Naive B cell (primary cell): ENCODE measurements around the gene LONP1. TPM values are rescaled to one million over a fixed set of nuclear protein-coding genes. Genes with fewer than 3 reads are reported as not detected.
A peak's percentile ranks its signal among the peaks of the same experiment; 100 is the strongest.
"Not testable (repeated sequence)": the region's sequence is repeated elsewhere in the genome, so short reads cannot be mapped to it uniquely, and the experiment has no call there.

Experiments used
- ATAC-seq, 2 donors: fragments of 150-1000 bp; cut with Tn5 transposase; 2 replicates each; pipeline ENCODE4 v1.10.0; 2021; ENCODE audit warnings: low read depth in 2 of 2, mild to moderate bottlenecking in 2 of 2, moderate library complexity in 2 of 2
- DNase-seq: peaks from one replicate; pipeline ENCODE4 v3.0.0; 2022
- H3K27ac Mint-ChIP-seq, 6 donors: one replicate each; pipeline ENCODE4 v1.8.0; 2020 to 2022; ENCODE audit warnings: mild to moderate bottlenecking in 6 of 6, mixed read lengths in 6 of 6, moderate library complexity in 5 of 6, inconsistent platforms in 2 of 6
- H3K27me3 Mint-ChIP-seq, 3 donors: one replicate each; pipeline ENCODE4 v1.8.0; 2021 to 2022; ENCODE audit warnings: mixed read lengths in 3 of 3, mild to moderate bottlenecking in 1 of 3
- H3K36me3 Mint-ChIP-seq, 2 donors: one replicate each; pipeline ENCODE4 v1.8.0; 2020 to 2022; ENCODE audit warnings: mixed read lengths in 2 of 2, inconsistent platforms in 1 of 2, mild to moderate bottlenecking in 1 of 2
- H3K4me1 Mint-ChIP-seq, 3 donors: one replicate each; pipeline ENCODE4 v1.8.0; 2020 to 2022; ENCODE audit warnings: mixed read lengths in 3 of 3, inconsistent platforms in 1 of 3, mild to moderate bottlenecking in 1 of 3, moderate library complexity in 1 of 3
- H3K4me3 Mint-ChIP-seq, 8 donors: one replicate each; pipeline ENCODE4 v1.8.0; 2020 to 2022; ENCODE audit warnings: mild to moderate bottlenecking in 8 of 8, mixed read lengths in 8 of 8, moderate library complexity in 8 of 8, inconsistent platforms in 2 of 8
- H3K9me3 Mint-ChIP-seq, 7 donors: one replicate each; pipeline ENCODE4 v1.8.0; 2020 to 2022; ENCODE audit warnings: mixed read lengths in 7 of 7, mild to moderate bottlenecking in 5 of 7, inconsistent platforms in 2 of 7, moderate library complexity in 1 of 7
- polyA plus RNA-seq, 6 donors: library from polyadenylated mRNA; unstranded; fragments of 300-500 nt; fragmentation: Illumina TruSeq; gene quantifications; one replicate each; pipeline ENCODE4 v1.2.3, GENCODE V29; 2021; ENCODE audit warnings: low read depth in 6 of 6

The LONP1 gene
- polyA plus RNA-seq, 6 donors from 2014 or later, result 16.7 to 40.6 (median 21.7) TPM

DNA sequence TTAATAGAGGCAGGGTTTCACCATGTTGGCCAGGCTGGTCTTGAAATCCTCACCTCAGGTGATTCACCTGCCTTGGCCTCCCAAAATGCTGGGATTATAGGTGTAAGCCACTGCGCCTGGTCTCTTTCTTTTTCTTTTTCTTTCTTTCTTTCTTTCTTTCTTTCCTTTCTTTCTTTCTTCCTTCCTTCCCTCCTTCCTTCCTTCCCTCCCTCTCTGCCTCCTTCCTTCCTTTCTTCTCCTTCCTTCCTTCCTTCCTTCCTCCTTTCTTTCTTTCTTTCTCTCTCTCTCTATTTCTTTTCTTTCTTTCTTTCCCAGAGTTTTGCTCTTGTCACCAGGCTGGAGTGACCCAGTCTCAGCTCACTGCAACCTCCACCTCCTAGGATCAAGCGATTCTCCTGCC, 13.2 kb upstream of the LONP1 start:
- ATAC-seq, DNase-seq, H3K4me3 Mint-ChIP-seq, H3K27me3 Mint-ChIP-seq, H3K9me3 Mint-ChIP-seq, H3K36me3 Mint-ChIP-seq, H3K4me1 Mint-ChIP-seq: not testable (repeated sequence)
- peak overlapping the region in 1 of 6 donors; percentile 58 for H3K27ac Mint-ChIP-seq

DNA sequence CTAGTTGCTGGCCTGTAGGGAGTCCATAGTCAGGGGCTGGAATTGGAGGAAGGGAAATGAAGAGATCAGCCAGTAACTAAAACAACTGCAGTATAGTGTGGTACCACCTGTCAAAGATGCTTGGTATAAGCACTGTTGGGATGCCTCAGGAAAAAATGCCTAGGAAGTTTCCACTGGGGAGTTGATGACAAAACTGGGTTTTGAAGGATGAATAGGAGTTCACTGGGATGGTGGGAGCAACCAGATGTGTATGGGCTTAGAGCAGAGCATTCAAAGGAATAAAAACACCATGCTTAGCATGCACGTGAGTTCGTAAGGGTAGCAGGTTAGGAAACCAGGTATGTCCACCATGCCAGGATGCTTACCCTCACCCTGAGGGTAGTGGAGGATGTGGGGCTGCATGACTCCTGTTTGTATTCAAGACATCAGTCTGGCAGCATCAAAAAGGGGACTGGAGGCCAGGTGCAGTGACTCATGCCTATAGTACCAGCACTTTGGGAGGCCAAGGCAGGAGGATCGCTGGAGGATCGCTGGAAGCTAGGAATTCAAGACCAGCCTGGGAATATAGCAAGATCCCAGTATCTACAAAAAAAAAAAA, 7.6 kb upstream of the LONP1 start:
- peaks cover 6 to 14% (median 10%) of the 10 kb centered on the region in 3 donors for H3K27me3 Mint-ChIP-seq
- ATAC-seq (no peak), DNase-seq (no peak)
- peaks cover 0 to 3% (median 0%) of the 10 kb centered on the region in 7 donors for H3K9me3 Mint-ChIP-seq
- no peak overlapping the region for H3K4me3 Mint-ChIP-seq
- no peaks in the 10 kb centered on the region for H3K4me1 Mint-ChIP-seq
- no peaks in the 10 kb centered on the region for H3K36me3 Mint-ChIP-seq
- no peak overlapping the region for H3K27ac Mint-ChIP-seq

DNA sequence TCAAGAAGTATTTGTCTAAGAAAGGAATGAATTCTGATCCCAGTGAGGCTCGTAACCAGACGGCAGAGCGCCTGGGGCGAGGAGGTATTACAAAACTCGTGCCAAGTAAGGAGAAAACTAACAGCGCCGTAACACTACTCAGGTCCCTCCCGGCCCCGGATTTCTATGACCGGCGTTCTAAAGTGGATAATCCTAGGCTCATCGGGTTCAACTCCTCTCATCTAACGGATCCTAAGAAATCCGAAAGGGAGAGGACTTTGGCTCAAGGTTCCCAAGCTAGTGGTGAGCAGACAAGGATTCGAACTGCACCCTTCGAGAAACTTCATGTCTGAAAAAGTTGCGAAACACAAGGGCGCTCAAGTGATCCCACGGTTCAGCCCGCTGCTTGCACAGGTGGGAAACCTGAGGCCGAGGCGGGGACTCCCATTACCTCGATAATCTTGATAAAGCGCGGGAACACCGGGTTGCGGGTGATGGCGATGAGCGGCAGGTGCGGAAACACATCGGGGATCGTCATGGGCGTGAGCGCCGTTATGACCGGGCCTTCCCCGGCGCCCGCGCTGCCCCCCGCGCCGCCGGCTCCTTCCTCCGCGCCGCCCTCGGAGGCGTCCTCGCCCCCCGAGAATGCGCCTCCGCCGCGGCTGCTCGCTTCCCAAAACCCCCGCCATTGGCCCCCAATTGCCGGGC, 529 bp downstream of the LONP1 start:
- peaks cover 10 to 29% (median 21%) of the 10 kb centered on the region in 3 donors for H3K4me1 Mint-ChIP-seq
- no peaks in the 10 kb centered on the region for H3K27me3 Mint-ChIP-seq
- no peak for DNase-seq
- peak overlapping the region; percentile 92 to 98 (median 98) for H3K27ac Mint-ChIP-seq
- no peaks in the 10 kb centered on the region for H3K9me3 Mint-ChIP-seq
- peak overlapping the region; percentile 85 to 98 (median 95) for H3K4me3 Mint-ChIP-seq
- no peaks in the 10 kb centered on the region for H3K36me3 Mint-ChIP-seq
- ATAC-seq, result no peak

DNA sequence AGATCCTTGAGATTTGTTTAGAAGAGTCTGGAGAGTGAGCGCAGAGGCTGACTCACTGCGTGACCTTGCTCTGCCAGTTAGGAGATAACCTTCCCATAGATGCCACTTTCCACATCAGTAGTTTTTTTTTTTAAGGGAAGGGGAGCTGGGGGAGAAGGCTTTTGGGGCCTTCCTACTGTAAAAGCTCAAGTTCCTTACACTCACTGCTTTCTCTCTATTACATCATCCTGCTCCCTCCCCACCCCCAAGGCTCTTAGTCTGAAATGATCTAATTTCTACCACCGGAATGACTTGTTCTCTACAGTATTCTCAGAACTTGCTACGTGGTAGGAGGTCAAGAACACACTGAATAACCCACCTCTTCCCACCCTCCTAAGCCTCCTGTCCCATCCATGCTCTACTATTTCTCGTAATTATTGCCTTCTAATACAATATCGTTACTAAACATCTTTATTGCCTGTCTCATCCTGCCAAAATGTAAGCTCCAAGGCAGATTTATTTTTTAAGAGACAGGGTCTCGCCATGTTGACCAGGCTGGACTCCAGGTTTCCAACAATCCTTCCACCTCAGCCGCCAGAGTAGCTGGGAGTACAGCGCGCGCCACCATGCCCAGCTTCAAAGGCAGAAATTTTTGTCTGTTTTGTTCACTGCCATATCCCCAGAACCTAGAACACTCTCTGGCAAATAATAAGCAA, 1.2 kb downstream of the LONP1 start:
- Mint-ChIP-seq H3K4me1 (peaks cover 10 to 33% (median 21%) of the 10 kb centered on the region in 3 donors), H3K27ac (peak overlapping the region; percentile 87 to 98 (median 97)), H3K36me3 (no peaks in the 10 kb centered on the region), H3K27me3 (no peaks in the 10 kb centered on the region), H3K9me3 (no peaks in the 10 kb centered on the region), H3K4me3 (peak overlapping the region; percentile 85 to 98 (median 95))
- ATAC-seq (no peak), DNase-seq (no peak)

DNA sequence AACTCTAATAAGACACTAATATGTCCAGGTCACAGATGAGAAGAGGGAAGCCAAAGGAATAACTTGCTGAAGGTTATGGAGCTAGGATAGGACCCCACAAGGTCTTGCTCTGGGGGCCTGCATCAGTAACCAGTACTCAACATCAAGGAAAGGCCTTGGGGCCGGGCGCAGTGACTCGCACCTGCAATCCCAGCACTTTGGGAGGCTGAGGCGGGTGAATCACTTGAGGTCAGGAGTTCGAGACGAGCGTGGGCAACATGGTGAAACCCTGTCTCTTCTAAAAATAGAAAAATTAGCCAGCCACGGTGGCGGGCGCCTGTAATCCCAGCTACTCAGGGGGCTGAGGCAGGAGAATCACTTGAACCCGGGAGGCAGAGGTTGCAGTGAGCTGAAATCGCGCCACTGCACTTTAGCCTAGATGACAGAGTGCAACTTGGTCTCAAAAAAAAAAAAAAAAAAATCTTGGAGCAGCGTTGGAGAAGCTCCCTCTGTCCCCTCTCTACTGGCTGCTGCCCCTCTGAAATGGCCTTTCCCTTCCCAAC, 1.8 kb downstream of the LONP1 start:
- H3K36me3 Mint-ChIP-seq, result no peaks in the 10 kb centered on the region
- ATAC-seq (no peak), DNase-seq (no peak)
- H3K9me3 Mint-ChIP-seq, result no peaks in the 10 kb centered on the region
- peak overlapping the region in 7 of 8 donors; percentile 70 to 98 (median 95) for H3K4me3 Mint-ChIP-seq
- peaks cover 10 to 33% (median 21%) of the 10 kb centered on the region in 3 donors for H3K4me1 Mint-ChIP-seq
- peak overlapping the region; percentile 87 to 98 (median 97) for H3K27ac Mint-ChIP-seq
- no peaks in the 10 kb centered on the region for H3K27me3 Mint-ChIP-seq

DNA sequence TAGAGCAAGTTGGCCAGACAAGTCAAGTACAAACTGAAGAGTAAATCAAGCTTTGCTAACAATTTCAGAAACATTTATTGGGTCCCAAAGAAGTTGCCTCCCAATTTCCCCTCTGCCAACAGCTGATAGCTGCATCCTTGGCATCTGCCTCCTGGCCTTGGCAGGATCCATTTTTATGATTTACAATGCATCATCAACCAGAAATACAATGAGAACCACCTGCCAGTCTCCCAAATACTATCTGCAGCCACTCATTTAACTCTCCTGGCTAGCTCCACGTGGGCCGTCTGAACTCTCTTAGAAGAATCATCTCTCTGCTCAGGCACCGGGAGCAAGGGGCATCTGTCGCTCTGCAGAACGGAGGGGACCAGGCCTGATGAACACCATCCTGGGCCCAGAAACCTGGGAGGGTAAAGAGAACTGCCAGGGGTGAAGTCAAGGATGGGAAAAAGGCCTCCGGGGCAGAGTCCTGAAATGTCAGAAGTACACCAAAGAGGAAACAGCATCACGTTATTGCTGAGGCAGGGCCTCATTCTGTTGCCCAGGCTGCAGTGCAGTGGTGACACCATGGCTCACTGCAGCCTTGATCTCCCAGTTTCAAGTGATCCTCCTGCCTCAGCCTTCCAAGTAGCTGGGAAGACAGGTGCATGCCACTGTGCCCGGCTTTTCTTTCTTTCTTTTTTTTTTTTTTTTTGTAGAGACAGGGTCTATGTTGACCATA, 2.6 kb downstream of the LONP1 start:
- H3K27ac Mint-ChIP-seq, result peak overlapping the region; percentile 39 to 94 (median 82)
- peaks cover 10 to 33% (median 21%) of the 10 kb centered on the region in 3 donors for H3K4me1 Mint-ChIP-seq
- DNase-seq, result no peak
- H3K36me3 Mint-ChIP-seq, result no peaks in the 10 kb centered on the region
- H3K4me3 Mint-ChIP-seq, result peak overlapping the region in 5 of 8 donors; percentile 25 to 98 (median 67)
- no peaks in the 10 kb centered on the region for H3K27me3 Mint-ChIP-seq
- ATAC-seq, result no peak
- no peaks in the 10 kb centered on the region for H3K9me3 Mint-ChIP-seq

DNA sequence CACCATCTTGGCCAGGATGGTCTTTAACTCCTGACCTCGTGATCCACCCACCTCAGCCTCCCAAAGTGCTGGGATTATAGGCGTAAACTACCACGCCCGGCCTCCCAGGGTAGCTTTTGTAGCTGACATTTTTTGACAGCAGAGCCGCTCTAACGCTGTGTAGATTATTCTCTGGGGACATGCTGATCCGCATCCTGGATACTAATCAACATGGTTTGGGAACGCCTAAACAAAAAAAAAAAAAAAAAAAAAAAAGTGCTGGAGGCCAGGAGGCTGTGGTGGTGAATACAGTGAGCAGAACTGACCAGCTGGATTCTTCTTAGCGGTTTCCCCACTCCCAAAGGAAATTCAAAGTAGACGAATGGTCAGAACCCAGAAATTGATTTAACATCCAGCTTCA, 5.1 kb downstream of the LONP1 start:
- no peaks in the 10 kb centered on the region for H3K36me3 Mint-ChIP-seq
- ATAC-seq, result no peak
- no peak overlapping the region for H3K4me3 Mint-ChIP-seq
- peaks cover 10 to 30% (median 18%) of the 10 kb centered on the region in 3 donors for H3K4me1 Mint-ChIP-seq
- no peaks in the 10 kb centered on the region for H3K9me3 Mint-ChIP-seq
- H3K27ac Mint-ChIP-seq, result no peak overlapping the region
- H3K27me3 Mint-ChIP-seq, result no peaks in the 10 kb centered on the region
- DNase-seq, result no peak

DNA sequence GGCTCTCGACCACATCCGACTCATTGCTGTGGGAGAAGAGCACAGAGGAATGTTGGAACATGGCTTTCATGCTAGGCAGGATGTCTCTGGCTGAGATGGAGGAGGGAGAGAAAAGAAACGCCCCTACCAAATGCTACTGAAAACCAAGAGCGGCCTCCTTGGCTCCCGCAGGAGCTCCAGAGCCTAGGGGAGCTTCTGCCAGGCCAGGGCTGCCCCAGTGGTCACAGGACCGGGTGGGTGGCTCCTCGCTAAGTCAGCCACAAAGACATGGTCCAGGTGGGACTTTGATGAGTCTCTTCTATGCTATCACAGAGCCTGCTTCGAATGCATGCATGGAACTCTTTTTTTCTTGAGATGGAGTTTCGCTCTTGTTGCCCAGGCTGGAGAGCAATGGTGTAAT, 6.7 kb downstream of the LONP1 start:
- H3K27ac Mint-ChIP-seq, result peak overlapping the region in 1 of 6 donors; percentile 56
- H3K27me3 Mint-ChIP-seq, result no peaks in the 10 kb centered on the region
- no peaks in the 10 kb centered on the region for H3K9me3 Mint-ChIP-seq
- H3K36me3 Mint-ChIP-seq, result no peaks in the 10 kb centered on the region
- peaks cover 0 to 17% (median 9%) of the 10 kb centered on the region in 3 donors for H3K4me1 Mint-ChIP-seq
- no peak overlapping the region for H3K4me3 Mint-ChIP-seq
- DNase-seq (no peak), ATAC-seq (no peak)

DNA sequence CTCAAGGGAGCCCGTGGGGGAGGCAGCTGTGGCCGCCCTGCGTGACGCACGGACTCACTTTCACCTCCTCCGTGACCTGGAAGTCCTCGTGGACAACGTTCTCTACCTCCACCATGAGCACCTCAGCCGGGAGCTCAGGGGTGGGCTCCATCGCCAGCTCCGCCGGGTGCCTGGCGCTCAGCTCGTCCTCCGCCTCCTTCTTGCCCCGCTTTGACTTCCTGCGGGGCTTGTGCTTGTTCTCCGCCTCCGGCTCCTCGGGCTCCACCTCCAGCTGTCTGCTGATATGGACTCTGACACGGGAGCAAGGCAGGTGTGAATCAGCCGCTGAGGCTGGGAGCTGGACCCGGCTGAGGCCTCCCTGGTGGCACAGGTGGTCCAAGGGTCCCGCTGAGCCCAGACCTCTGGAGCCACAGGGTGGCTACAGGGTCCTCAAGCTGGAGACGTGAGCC, 8.2 kb downstream of the LONP1 start:
- no peaks in the 10 kb centered on the region for H3K36me3 Mint-ChIP-seq
- DNase-seq, result no peak

DNA sequence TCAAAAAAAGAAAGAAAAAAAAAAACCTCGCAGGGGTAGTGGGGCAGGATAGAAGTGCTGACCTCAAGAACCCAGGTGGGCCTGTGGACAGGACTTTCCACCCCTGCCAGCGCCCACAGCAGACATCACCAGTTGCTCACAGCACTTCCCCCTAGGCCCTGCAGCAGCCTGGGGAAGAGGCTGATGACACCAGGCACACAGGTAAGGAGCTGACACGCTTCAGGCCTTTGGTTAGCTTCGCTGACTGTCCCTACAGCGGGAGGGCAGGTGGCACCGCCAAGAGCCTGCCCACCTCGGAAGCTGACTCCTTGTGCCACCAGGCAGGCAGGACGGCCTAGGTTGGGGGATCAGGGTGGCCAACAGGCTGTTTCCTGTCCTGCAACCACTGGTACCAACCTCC, 8.9 kb downstream of the LONP1 start:
- no peaks in the 10 kb centered on the region for H3K36me3 Mint-ChIP-seq
- H3K9me3 Mint-ChIP-seq, result no peaks in the 10 kb centered on the region
- peaks cover 0 to 4% (median 3%) of the 10 kb centered on the region in 3 donors for H3K4me1 Mint-ChIP-seq
- H3K4me3 Mint-ChIP-seq, result no peak overlapping the region
- no peak for DNase-seq
- peak overlapping the region in 1 of 6 donors; percentile 51 for H3K27ac Mint-ChIP-seq
- H3K27me3 Mint-ChIP-seq, result no peaks in the 10 kb centered on the region
- ATAC-seq, result no peak

More for the DNA sequence above, 8.2 kb downstream of the LONP1 start:
- ATAC-seq, result no peak
- Mint-ChIP-seq H3K4me3 (no peak overlapping the region), H3K4me1 (peaks cover 0 to 4% (median 3%) of the 10 kb centered on the region in 3 donors), H3K27ac (peak overlapping the region in 1 of 6 donors; percentile 21), H3K27me3 (no peaks in the 10 kb centered on the region), H3K9me3 (no peaks in the 10 kb centered on the region)

DNA sequence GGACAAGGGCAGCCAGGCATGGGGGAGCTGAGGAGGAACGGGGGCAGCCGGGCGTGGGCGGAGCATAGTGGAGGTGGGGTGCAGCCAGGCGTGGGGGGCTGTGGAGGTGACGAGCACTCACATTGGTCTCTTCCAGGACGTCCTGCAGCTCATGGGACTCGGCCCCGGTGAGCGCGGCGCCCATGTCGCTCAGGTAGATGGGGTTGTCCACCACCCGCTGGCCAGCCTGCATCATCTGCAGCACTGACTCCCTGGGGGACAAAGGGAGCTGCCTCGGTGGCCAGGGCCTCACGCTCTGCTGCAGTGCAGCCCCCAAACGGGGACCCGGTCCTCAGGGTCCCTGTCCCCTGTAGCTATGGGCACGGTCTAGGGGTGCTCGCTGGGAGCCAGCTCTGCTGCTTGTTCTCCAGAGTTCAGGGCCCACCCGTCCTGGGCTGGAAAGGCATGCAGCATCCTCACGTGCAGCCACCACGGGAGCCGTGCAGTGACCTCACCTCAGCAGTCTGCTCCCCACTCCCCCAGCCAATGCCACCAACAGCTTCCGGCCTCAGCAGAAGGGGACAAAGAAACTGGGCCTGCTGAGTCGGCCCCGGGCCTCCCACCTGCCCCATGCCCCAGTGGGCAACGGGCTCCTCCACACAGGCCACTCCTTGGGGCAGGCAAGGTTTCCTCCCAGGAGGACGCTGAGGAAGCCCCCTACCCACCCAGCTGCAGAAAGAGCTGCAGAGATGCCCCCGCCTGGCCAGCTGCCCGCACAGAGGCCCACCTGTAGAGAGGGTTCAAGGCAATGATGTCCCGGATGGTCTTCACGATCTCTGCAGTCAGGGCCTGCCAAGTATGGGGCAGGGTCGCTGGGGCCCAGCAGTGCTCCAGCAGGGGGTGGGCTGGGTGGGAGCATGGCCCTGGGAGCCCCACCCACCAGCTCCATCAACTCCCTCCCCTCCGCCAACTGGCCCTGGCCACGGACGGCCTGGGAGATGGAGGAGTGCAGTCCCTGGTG, 12.1 kb downstream of the LONP1 start:
- no peak for DNase-seq
- H3K36me3 Mint-ChIP-seq, result peaks cover 0 to 8% of the 10 kb centered on the region in 2 donors
- H3K27ac Mint-ChIP-seq, result peak overlapping the region in 1 of 6 donors; percentile 65
- no peaks in the 10 kb centered on the region for H3K9me3 Mint-ChIP-seq
- no peaks in the 10 kb centered on the region for H3K27me3 Mint-ChIP-seq
- peak overlapping the region in 1 of 8 donors; percentile 60 for H3K4me3 Mint-ChIP-seq
- peaks cover 0 to 5% (median 0%) of the 10 kb centered on the region in 3 donors for H3K4me1 Mint-ChIP-seq
- ATAC-seq, result no peak
